ENCODE measurements around the gene NTSR1.
A peak's percentile ranks its signal among the peaks of the same experiment; 100 is the strongest.

NTSR1 gene

DNA sequence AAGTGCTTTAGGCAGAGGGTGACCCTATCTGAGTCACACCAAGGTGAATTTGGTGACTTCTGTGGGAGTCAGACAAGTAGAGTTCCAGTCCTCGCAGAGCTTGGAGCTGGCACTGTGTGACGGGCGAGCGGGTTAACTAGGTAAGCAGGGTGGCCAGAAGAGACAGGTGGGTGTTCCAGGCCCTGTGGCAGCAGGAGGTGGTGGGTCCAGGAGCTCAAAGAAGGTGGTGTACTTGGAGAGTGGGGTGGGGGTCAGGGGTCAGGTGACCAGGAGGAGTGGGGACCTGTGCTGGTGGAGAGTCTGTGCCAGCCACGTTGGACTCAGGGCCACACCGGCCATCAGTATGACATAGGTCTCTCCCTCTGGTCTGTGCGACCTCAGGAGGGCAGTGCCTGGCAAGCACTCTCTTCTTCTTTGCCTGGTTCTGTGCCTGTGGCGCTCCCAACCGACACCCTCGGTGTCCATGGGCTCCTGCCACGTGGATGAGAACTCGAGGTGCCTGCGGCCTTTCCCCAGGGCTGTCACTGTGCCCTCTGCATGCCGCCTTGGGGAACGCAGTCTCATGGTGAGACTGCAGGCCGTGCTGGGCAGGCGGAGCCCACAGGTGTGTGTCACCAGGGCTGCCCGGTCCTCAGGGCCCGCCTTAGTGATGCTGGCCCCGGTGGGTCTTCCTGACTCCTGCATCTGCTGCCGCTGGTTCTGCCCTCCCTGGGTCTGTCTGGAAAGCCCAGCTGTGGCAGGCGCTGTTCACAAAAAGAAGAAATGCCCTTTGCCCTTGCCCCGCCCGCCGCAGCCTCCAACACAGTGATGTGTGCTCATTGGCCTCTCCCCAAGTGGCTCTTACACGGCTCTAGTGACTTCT, 89.3 kb downstream of the NTSR1 start:
- no peak overlapping the region for H3K27ac ChIP-seq (ENCODE audit: low read depth, low read length)
- no peak for TF ChIP-seq EZH2phosphoT487 (IDR thresholded peaks at IDR 0.05; ENCODE audit: borderline replicate concordance, low read length)
- TF ChIP-seq, protein P1, sequence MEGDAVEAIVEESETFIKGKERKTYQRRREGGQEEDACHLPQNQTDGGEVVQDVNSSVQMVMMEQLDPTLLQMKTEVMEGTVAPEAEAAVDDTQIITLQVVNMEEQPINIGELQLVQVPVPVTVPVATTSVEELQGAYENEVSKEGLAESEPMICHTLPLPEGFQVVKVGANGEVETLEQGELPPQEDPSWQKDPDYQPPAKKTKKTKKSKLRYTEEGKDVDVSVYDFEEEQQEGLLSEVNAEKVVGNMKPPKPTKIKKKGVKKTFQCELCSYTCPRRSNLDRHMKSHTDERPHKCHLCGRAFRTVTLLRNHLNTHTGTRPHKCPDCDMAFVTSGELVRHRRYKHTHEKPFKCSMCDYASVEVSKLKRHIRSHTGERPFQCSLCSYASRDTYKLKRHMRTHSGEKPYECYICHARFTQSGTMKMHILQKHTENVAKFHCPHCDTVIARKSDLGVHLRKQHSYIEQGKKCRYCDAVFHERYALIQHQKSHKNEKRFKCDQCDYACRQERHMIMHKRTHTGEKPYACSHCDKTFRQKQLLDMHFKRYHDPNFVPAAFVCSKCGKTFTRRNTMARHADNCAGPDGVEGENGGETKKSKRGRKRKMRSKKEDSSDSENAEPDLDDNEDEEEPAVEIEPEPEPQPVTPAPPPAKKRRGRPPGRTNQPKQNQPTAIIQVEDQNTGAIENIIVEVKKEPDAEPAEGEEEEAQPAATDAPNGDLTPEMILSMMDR (IDR thresholded peaks at IDR 0.05; ENCODE audit: low read depth, low read length, poor library complexity, severe bottlenecking), result no peak
- H4K20me1 ChIP-seq (ENCODE audit: control insufficient read depth, insufficient read depth, low read depth, low read length), result no peaks in the 10 kb centered on the region
- no peaks in the 10 kb centered on the region for H3K27me3 ChIP-seq (ENCODE audit: control insufficient read depth, low read length)
- peaks cover 45% of the 10 kb centered on the region for H3K36me3 ChIP-seq (ENCODE audit: control insufficient read depth, low read length)
- H3K4me1 ChIP-seq (ENCODE audit: control insufficient read depth, low read length), result peaks cover 40% of the 10 kb centered on the region
- H3K4me2 ChIP-seq (ENCODE audit: low read length), result peak overlapping the region; percentile 95
- H3K9me2 ChIP-seq (replicated peaks; ENCODE audit: control insufficient read depth, low read length), result no peaks in the 10 kb centered on the region
- H3F3A ChIP-seq (ENCODE audit: control insufficient read depth, insufficient read depth), result peaks cover 15% of the 10 kb centered on the region
- peak overlapping the region; percentile 76 for H3K4me3 ChIP-seq (ENCODE audit: low read length)
- H3K9me3 ChIP-seq (ENCODE audit: control insufficient read depth, insufficient read depth, low read length), result no peaks in the 10 kb centered on the region
- peaks cover 15% of the 10 kb centered on the region for H3K79me2 ChIP-seq (ENCODE audit: control insufficient read depth, low read length)

DNA sequence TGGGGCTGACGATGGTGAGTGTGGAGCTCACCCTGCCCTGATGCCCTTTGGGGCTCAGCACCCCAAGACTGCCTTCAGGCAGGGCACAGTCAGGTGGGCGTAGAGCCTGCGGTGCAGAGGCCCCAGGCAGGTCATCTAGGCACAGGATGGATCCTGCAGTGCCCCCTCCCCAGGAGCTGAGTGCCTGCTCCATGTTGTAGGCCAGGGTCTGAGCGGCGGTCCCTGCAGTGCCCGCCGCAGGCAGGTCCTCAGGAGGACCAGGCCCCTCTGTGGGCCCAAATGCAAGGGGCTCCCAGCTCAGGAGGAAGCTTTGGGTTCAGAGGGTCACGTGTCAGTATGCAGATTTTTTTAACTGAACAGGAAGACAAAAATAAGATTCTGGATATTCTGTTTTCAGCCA, 90.4 kb downstream of the NTSR1 start:
- H3K4me2 ChIP-seq (ENCODE audit: low read length), result no peak overlapping the region
- H3F3A ChIP-seq (ENCODE audit: control insufficient read depth, insufficient read depth), result peaks cover 15% of the 10 kb centered on the region
- no peaks in the 10 kb centered on the region for H3K27me3 ChIP-seq (ENCODE audit: control insufficient read depth, low read length)
- H3K36me3 ChIP-seq (ENCODE audit: control insufficient read depth, low read length), result peaks cover 45% of the 10 kb centered on the region
- H3K9me3 ChIP-seq (ENCODE audit: control insufficient read depth, insufficient read depth, low read length), result no peaks in the 10 kb centered on the region
- no peaks in the 10 kb centered on the region for H4K20me1 ChIP-seq (ENCODE audit: control insufficient read depth, insufficient read depth, low read depth, low read length)
- H3K79me2 ChIP-seq (ENCODE audit: control insufficient read depth, low read length), result peaks cover 15% of the 10 kb centered on the region
- no peak overlapping the region for H3K4me3 ChIP-seq (ENCODE audit: low read length)
- H3K4me1 ChIP-seq (ENCODE audit: control insufficient read depth, low read length), result peaks cover 34% of the 10 kb centered on the region
- no peaks in the 10 kb centered on the region for H3K9me2 ChIP-seq (replicated peaks; ENCODE audit: control insufficient read depth, low read length)
- TF ChIP-seq, protein P1 (IDR thresholded peaks at IDR 0.05; ENCODE audit: low read depth, low read length, poor library complexity, severe bottlenecking), result no peak
- no peak for TF ChIP-seq EZH2phosphoT487 (IDR thresholded peaks at IDR 0.05; ENCODE audit: borderline replicate concordance, low read length)
- no peak overlapping the region for H3K27ac ChIP-seq (ENCODE audit: low read depth, low read length)

DNA sequence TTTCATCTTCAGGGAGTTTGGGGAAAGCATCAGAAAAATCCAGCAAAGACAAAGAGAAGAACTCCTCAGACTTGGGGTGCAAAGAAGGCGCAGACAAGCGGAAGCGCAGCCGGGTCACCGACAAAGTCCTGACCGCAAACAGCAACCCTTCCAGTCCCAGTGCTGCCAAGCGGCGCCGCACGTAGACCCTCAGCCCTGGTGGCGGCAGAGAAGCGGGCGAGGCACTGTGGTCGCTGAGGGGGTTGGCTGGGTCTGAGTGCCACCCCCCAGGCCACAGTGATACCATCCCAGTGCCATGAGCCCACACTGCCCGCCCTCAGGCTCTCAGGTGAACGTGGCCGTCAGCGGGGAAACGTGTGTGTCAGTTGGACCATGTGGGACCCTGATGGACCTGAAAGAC, 90.8 kb downstream of the NTSR1 start:
- Histone ChIP-seq H3F3A (ENCODE audit: control insufficient read depth, insufficient read depth) (peaks cover 17% of the 10 kb centered on the region), H3K4me2 (ENCODE audit: low read length) (no peak overlapping the region)

More for the DNA sequence above, 90.8 kb downstream of the NTSR1 start:
- H3K9me2 ChIP-seq (replicated peaks; ENCODE audit: control insufficient read depth, low read length), result no peaks in the 10 kb centered on the region
- H3K27me3 ChIP-seq (ENCODE audit: control insufficient read depth, low read length), result no peaks in the 10 kb centered on the region
- H3K79me2 ChIP-seq (ENCODE audit: control insufficient read depth, low read length), result peaks cover 15% of the 10 kb centered on the region
- TF ChIP-seq, protein P1 (IDR thresholded peaks at IDR 0.05; ENCODE audit: low read depth, low read length, poor library complexity, severe bottlenecking), result no peak
- no peak for TF ChIP-seq EZH2phosphoT487 (IDR thresholded peaks at IDR 0.05; ENCODE audit: borderline replicate concordance, low read length)
- no peak overlapping the region for H3K4me3 ChIP-seq (ENCODE audit: low read length)
- H3K9me3 ChIP-seq (ENCODE audit: control insufficient read depth, insufficient read depth, low read length), result no peaks in the 10 kb centered on the region
- H3K4me1 ChIP-seq (ENCODE audit: control insufficient read depth, low read length), result peaks cover 36% of the 10 kb centered on the region
- no peaks in the 10 kb centered on the region for H4K20me1 ChIP-seq (ENCODE audit: control insufficient read depth, insufficient read depth, low read depth, low read length)
- no peak overlapping the region for H3K27ac ChIP-seq (ENCODE audit: low read depth, low read length)
- H3K36me3 ChIP-seq (ENCODE audit: control insufficient read depth, low read length), result peaks cover 45% of the 10 kb centered on the region

All from DOHH2 (cell line).